MCF 10A (cell line): Measurements from ENCODE around the gene MAPKAP1. TPM values are rescaled to one million over a fixed set of nuclear protein-coding genes. Genes with fewer than 3 reads are reported as not detected.

Source experiments
- BruUV-seq: library from RNA; stranded (reverse); fragments of 400-500 nt; replicated peaks from 2 replicates; lab custom pipeline; 2021; lab: Mats Ljungman, UMichigan
- CTCF ChIA-PET: fragments of 300-600 bp; sonication (Branson Sonifier 250); formaldehyde crosslinking; extraction: SDS; loops from one replicate; lab custom pipeline; 2021; ENCODE audit warnings: antibody characterized with exemption, inconsistent platforms; lab: Yijun Ruan, JAX
- POLR2A ChIA-PET: fragments of 300-600, 350-650 bp; sonication (Branson Sonifier 250); formaldehyde crosslinking; extraction: SDS; loops from one replicate; lab custom pipeline; 2020; ENCODE audit warnings: antibody characterized with exemption, inconsistent platforms; lab: Yijun Ruan, JAX
- DNase-seq: peaks from one replicate; pipeline ENCODE4 v3.0.0-alpha.2; 2018; ENCODE audit not compliant: unreplicated experiment
- H3K27ac Mint-ChIP-seq: one replicate; pipeline ENCODE4 v1.8.0; 2022; ENCODE audit warnings: mild to moderate bottlenecking, low read depth, mixed read lengths; ENCODE audit not compliant: unreplicated experiment
- H3K27me3 Mint-ChIP-seq: one replicate; pipeline ENCODE4 v1.8.0; 2022; ENCODE audit warnings: mixed read lengths; ENCODE audit not compliant: insufficient read depth, unreplicated experiment
- H3K36me3 Mint-ChIP-seq: one replicate; pipeline ENCODE4 v1.8.0; 2022; ENCODE audit warnings: mild to moderate bottlenecking, moderate library complexity, mixed read lengths; ENCODE audit not compliant: insufficient read depth, unreplicated experiment
- H3K4me1 Mint-ChIP-seq: one replicate; pipeline ENCODE4 v1.8.0; 2022; ENCODE audit warnings: mixed read lengths; ENCODE audit not compliant: insufficient read depth, unreplicated experiment
- H3K4me3 Mint-ChIP-seq: one replicate; pipeline ENCODE4 v1.8.0; 2022; ENCODE audit warnings: mild to moderate bottlenecking, moderate library complexity, mixed read lengths; ENCODE audit not compliant: unreplicated experiment
- H3K9me3 Mint-ChIP-seq: one replicate; pipeline ENCODE4 v1.8.0; 2022; ENCODE audit warnings: mixed read lengths; ENCODE audit not compliant: unreplicated experiment
- intact Hi-C: fragments of 100-400 bp; cut with micrococcal nuclease; formaldehyde crosslinking; loops from 2 replicates; pipeline ENCODE4 v1.14.1; 2022
- total RNA-seq: library from RNA; stranded (reverse); gene quantifications from 2 replicates; pipeline ENCODE4 v1.2.3, GENCODE V29; 2022
- TF ChIP-seq, protein P1 (sequence below): fragments of 200-600 bp; IDR thresholded peaks from one replicate; pipeline ENCODE4 v1.8.0; 2022; ENCODE audit warnings: antibody characterized with exemption, mild to moderate bottlenecking; ENCODE audit not compliant: unreplicated experiment

Gene MAPKAP1
- total RNA-seq, 1 experiment from 2014 or later, result 74.9 TPM

DNA sequence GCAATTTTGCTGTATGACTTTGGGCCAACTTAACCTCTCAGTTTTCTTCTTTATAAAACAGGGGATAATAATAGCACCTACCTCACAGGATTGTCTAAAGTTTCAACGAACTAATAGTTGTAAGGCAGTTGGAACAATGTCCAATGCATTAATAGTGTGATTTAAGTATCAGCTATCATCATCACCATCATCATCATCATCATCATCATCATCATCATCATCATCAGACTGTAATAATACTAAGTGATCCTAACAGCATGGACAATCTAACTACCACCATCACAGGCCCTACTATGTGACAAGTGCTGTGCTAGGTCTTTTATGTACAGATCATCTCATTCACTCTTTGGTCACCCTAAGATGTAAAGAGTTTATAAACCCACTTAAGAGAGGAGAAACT lies 196.0 kb downstream of the MAPKAP1 start:
- BruUV-seq, result no TSS peak
- TF ChIP-seq, protein P1, sequence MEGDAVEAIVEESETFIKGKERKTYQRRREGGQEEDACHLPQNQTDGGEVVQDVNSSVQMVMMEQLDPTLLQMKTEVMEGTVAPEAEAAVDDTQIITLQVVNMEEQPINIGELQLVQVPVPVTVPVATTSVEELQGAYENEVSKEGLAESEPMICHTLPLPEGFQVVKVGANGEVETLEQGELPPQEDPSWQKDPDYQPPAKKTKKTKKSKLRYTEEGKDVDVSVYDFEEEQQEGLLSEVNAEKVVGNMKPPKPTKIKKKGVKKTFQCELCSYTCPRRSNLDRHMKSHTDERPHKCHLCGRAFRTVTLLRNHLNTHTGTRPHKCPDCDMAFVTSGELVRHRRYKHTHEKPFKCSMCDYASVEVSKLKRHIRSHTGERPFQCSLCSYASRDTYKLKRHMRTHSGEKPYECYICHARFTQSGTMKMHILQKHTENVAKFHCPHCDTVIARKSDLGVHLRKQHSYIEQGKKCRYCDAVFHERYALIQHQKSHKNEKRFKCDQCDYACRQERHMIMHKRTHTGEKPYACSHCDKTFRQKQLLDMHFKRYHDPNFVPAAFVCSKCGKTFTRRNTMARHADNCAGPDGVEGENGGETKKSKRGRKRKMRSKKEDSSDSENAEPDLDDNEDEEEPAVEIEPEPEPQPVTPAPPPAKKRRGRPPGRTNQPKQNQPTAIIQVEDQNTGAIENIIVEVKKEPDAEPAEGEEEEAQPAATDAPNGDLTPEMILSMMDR, result no peak
- intact Hi-C loops, result no loop called here

DNA sequence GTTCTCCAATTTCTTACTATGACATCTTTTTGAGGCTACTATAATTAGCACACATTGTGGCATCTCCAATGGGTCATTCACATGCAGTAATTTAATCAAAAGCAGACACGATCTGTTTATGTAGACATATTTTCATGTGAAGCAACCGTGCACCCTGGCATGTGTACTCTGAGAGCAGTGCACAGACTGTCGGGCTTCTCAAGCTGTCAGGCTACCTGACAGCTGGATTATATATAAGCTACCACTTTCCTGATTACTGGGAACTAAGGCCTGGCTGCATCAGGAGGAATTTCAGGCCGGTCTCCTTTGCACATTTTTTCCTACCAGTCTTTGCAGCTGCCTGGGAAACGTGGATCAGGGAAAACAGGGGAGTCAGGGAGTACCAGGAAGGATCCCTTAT lies 197.5 kb downstream of the MAPKAP1 start:
- ChIA-PET CTCF (interaction anchor here (0.6 kb wide), 1 partner anchor 1267 kb away, joined by 3 read pairs; no protein-coding TSS in a partner anchor), POLR2A (interaction anchor here (1.1 kb wide), 1 partner anchor 27 kb away, joined by 4 read pairs; no protein-coding TSS in a partner anchor)
- Mint-ChIP-seq H3K4me3 (no peak overlapping the region), H3K4me1 (peaks cover 17% of the 10 kb centered on the region), H3K27me3 (no peaks in the 10 kb centered on the region), H3K27ac (no peak overlapping the region), H3K36me3 (peaks cover 6% of the 10 kb centered on the region), H3K9me3 (no peaks in the 10 kb centered on the region)
- intact Hi-C loops, result no loop called here
- BruUV-seq, result no TSS peak
- no peak for DNase-seq
- TF ChIP-seq, protein P1, result no peak

More for the DNA sequence above, 196.0 kb downstream of the MAPKAP1 start:
- H3K9me3 Mint-ChIP-seq, result no peaks in the 10 kb centered on the region
- CTCF ChIA-PET, result interaction anchor here (1.0 kb wide), 1 partner anchor 47 kb away, joined by 4 read pairs; no protein-coding TSS in a partner anchor
- no peak for DNase-seq
- H3K27me3 Mint-ChIP-seq, result no peaks in the 10 kb centered on the region
- POLR2A ChIA-PET, result no interaction called here
- H3K4me3 Mint-ChIP-seq, result no peak overlapping the region
- H3K4me1 Mint-ChIP-seq, result peaks cover 17% of the 10 kb centered on the region
- no peak overlapping the region for H3K27ac Mint-ChIP-seq
- peaks cover 6% of the 10 kb centered on the region for H3K36me3 Mint-ChIP-seq

DNA sequence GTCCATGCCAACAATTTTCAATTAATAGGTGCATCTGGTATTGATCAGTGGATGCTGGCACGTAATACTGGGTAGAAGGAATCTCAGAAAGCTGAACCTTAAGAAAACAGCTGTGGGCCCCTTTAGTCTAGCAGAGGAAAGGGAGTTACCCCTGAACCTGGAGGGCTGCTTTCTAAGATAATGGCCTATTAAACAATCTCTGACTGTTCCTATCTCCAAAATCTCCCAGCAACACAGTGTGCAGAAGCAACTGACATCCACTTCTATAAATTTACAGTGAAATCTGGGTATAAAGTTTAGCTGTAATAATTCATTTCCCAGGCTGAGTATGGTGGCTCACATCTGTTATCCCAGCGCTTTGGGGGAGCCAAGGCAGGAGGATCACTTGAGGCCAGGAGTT lies 198.8 kb downstream of the MAPKAP1 start:
- ChIA-PET CTCF (interaction anchor here (1.1 kb wide), 1 partner anchor 18 kb away, joined by 3 read pairs; no protein-coding TSS in a partner anchor), POLR2A (interaction anchor here (0.7 to 0.9 kb wide), 2 partner anchors 15 to 1221 kb away, joined by 3 read pairs; no protein-coding TSS in a partner anchor)
- H3K4me3 Mint-ChIP-seq, result no peak overlapping the region
- BruUV-seq, result no TSS peak
- TF ChIP-seq, protein P1, result no peak
- DNase-seq, result no peak
- H3K27ac Mint-ChIP-seq, result no peak overlapping the region
- peaks cover 10% of the 10 kb centered on the region for H3K4me1 Mint-ChIP-seq
- intact Hi-C loops, result no loop called here
- no peaks in the 10 kb centered on the region for H3K27me3 Mint-ChIP-seq
- H3K9me3 Mint-ChIP-seq, result no peaks in the 10 kb centered on the region
- H3K36me3 Mint-ChIP-seq, result peaks cover 6% of the 10 kb centered on the region

DNA sequence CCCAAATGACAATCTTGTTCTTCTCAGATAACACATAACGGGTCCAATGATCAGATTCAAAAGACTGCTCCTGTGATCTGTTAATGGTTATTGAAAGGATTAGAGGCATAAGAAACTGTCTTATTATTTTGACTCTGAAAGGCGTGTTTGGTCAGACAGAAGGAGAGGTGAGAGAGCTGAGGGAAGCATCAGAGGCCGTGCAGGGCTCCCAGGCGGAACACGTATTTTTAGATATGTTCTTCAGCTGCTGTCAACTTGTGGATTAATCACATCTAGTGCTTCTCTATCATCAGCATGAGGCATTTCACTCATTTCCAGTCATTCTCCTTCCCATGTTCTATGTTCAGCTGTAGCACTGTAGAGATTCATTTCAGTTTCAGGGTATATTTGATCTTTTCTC lies 199.8 kb downstream of the MAPKAP1 start:
- Mint-ChIP-seq H3K4me3 (no peak overlapping the region), H3K9me3 (no peaks in the 10 kb centered on the region), H3K4me1 (peaks cover 10% of the 10 kb centered on the region), H3K27me3 (no peaks in the 10 kb centered on the region), H3K27ac (no peak overlapping the region), H3K36me3 (peaks cover 6% of the 10 kb centered on the region)
- DNase-seq, result no peak
- BruUV-seq, result no TSS peak
- intact Hi-C loops, result no loop called here
- TF ChIP-seq, protein P1, result no peak
- POLR2A ChIA-PET, result interaction anchor here (0.7 kb wide), 1 partner anchor 243 kb away, joined by 3 read pairs; no protein-coding TSS in a partner anchor
- CTCF ChIA-PET, result interaction anchor here (1.0 kb wide), 1 partner anchor 892 kb away, joined by 3 read pairs; no protein-coding TSS in a partner anchor
